ENCODE results near the gene SDK1. TPM values are rescaled to one million over a fixed set of nuclear protein-coding genes. Genes with fewer than 3 reads are reported as not detected.

SDK1 gene
- total RNA-seq, 1 donor from 2014 or later: 0.26 TPM

DNA sequence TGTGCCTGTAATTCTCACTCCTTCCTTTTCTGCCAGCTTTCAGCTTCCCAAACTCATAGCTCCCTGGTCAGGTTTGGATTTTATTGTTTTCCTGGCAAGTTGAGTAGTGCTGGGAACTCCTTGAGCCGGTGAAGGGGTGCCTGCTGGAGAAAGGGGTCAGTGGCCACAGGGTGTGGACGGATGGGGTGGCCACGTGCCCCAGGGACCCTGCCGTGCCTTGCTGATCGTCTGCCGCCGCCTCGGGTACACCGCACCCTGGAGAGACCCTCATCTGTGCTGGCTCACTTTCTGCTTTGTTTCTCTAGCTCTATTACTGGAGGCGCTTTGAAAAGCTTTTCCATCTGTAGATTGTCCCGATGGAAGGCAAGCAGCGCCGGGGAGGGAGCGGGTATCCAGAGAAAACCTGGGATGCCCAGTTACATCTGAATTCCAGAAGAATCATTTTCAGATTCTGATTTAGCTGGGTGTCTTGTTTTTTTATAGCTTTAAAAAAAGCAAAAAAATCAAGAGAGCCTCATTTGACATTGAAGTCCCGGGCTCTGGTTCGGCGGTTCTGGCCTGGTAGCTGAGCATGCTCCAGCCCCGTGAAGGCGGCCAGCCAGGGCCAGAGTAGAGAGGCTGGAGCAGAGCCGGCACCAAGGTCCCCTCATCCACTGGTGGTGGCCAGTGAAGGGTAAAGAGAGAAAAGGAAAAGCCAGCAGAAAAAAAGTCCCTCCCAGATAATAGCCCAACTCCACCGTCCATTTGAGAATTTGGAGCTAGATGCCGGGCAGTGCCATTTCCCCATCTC, 870.1 kb downstream of the SDK1 start:
- FAIRE-seq: no peak
- no peak overlapping the region for H3K4me3 ChIP-seq (ENCODE audit: low read depth, low read length)
- DNase-seq (ENCODE audit: low read depth): no peak
- no peaks in the 10 kb centered on the region for H3K36me3 ChIP-seq (ENCODE audit: control insufficient read depth, insufficient read depth, low read length)
- TF ChIP-seq, protein P1, sequence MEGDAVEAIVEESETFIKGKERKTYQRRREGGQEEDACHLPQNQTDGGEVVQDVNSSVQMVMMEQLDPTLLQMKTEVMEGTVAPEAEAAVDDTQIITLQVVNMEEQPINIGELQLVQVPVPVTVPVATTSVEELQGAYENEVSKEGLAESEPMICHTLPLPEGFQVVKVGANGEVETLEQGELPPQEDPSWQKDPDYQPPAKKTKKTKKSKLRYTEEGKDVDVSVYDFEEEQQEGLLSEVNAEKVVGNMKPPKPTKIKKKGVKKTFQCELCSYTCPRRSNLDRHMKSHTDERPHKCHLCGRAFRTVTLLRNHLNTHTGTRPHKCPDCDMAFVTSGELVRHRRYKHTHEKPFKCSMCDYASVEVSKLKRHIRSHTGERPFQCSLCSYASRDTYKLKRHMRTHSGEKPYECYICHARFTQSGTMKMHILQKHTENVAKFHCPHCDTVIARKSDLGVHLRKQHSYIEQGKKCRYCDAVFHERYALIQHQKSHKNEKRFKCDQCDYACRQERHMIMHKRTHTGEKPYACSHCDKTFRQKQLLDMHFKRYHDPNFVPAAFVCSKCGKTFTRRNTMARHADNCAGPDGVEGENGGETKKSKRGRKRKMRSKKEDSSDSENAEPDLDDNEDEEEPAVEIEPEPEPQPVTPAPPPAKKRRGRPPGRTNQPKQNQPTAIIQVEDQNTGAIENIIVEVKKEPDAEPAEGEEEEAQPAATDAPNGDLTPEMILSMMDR (IDR thresholded peaks at IDR 0.05; ENCODE audit: insufficient read depth, low read length, severe bottlenecking): no peak
- H3K27me3 ChIP-seq (ENCODE audit: control insufficient read depth, insufficient read depth, low read length): no peaks in the 10 kb centered on the region

GRCh38 chr7:4172883-4173282, 871.8 kb downstream of the SDK1 start:
- TF ChIP-seq, protein P1 (IDR thresholded peaks at IDR 0.05; ENCODE audit: insufficient read depth, low read length, severe bottlenecking): no peak
- no peaks in the 10 kb centered on the region for H3K36me3 ChIP-seq (ENCODE audit: control insufficient read depth, insufficient read depth, low read length)

GRCh38 chr7:4173615-4174014, 872.6 kb downstream of the SDK1 start:
- DNase-seq (ENCODE audit: low read depth) (no peak), FAIRE-seq (no peak)
- Histone ChIP-seq H3K4me3 (ENCODE audit: low read depth, low read length) (no peak overlapping the region), H3K36me3 (ENCODE audit: control insufficient read depth, insufficient read depth, low read length) (no peaks in the 10 kb centered on the region), H3K27me3 (ENCODE audit: control insufficient read depth, insufficient read depth, low read length) (no peaks in the 10 kb centered on the region)
- TF ChIP-seq, protein P1 (IDR thresholded peaks at IDR 0.05; ENCODE audit: insufficient read depth, low read length, severe bottlenecking): no peak

More at GRCh38 chr7:4172883-4173282, 871.8 kb downstream of the SDK1 start:
- H3K4me3 ChIP-seq (ENCODE audit: low read depth, low read length): no peak overlapping the region
- FAIRE-seq: no peak
- DNase-seq (ENCODE audit: low read depth): no peak
- no peaks in the 10 kb centered on the region for H3K27me3 ChIP-seq (ENCODE audit: control insufficient read depth, insufficient read depth, low read length)

DNA sequence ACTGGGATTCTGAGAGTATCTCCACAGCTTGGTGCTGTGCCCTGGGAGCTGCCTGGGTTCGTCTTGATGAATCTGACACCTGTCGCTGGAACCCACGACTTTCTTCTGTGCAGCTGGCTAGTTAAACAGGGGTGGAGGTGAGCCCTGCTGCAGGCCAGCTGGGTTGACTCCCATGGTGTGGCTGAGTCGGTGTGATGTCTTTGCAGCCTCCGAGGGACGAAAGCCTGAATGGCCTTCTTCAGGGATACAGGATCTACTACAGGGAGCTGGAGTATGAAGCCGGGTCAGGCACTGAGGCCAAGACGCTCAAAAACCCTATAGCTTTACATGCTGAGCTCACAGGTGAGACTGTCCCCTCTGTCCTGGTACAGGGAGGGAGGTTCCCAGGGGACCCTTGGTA, 873.0 kb downstream of the SDK1 start:
- TF ChIP-seq, protein P1 (IDR thresholded peaks at IDR 0.05; ENCODE audit: insufficient read depth, low read length, severe bottlenecking): no peak
- Histone ChIP-seq H3K36me3 (ENCODE audit: control insufficient read depth, insufficient read depth, low read length) (no peaks in the 10 kb centered on the region), H3K4me3 (ENCODE audit: low read depth, low read length) (no peak overlapping the region), H3K27me3 (ENCODE audit: control insufficient read depth, insufficient read depth, low read length) (no peaks in the 10 kb centered on the region)
- no peak for DNase-seq (ENCODE audit: low read depth)
- no peak for FAIRE-seq

DNA sequence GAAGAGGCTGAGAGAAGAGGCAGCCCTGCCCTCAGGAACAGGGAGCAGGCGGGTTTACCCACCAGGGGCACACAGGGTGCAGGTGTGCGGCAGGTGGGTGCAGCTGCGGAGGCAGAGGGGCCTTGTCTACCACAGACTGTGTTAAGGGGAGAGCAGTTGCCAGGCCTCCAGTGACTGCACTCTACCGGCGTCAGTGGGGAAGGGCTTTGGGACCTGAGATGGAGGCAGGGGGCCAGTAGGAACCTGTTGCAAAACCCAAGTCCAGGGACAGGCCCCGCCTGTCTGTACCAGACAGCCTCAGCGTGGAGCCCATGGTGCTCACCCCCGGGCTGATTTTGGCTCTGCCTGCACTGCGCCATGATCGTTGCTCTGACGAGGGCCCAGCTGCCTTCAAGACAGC, 873.4 kb downstream of the SDK1 start:
- TF ChIP-seq, protein P1 (IDR thresholded peaks at IDR 0.05; ENCODE audit: insufficient read depth, low read length, severe bottlenecking): no peak
- no peak for FAIRE-seq
- H3K27me3 ChIP-seq (ENCODE audit: control insufficient read depth, insufficient read depth, low read length): no peaks in the 10 kb centered on the region
- no peak overlapping the region for H3K4me3 ChIP-seq (ENCODE audit: low read depth, low read length)
- no peak for DNase-seq (ENCODE audit: low read depth)
- no peaks in the 10 kb centered on the region for H3K36me3 ChIP-seq (ENCODE audit: control insufficient read depth, insufficient read depth, low read length)

DNA sequence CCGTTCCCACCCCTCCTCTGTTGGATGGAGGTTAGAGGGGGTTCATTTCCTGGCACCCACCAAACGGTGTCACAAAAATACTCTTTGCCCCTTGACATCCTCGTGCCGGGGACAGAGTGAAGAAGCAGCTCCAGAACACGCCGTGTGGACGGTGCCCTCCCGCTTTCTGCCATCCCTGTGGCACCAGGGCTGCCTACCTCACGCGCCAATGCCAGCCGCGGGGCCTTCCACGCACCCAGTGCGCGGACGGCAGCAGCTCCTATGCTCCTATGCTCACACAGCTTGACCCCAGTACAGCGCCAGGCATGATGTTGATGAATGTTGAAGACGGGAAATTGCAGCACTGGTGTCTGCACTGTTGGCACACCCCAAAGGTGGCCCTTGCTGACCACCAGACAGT, 873.8 kb downstream of the SDK1 start:
- H3K27me3 ChIP-seq (ENCODE audit: control insufficient read depth, insufficient read depth, low read length): no peaks in the 10 kb centered on the region
- TF ChIP-seq, protein P1 (IDR thresholded peaks at IDR 0.05; ENCODE audit: insufficient read depth, low read length, severe bottlenecking): no peak
- no peak for DNase-seq (ENCODE audit: low read depth)
- H3K4me3 ChIP-seq (ENCODE audit: low read depth, low read length): no peak overlapping the region
- no peak for FAIRE-seq
- no peaks in the 10 kb centered on the region for H3K36me3 ChIP-seq (ENCODE audit: control insufficient read depth, insufficient read depth, low read length)
